ENCODE results near the gene CAD.

GRCh38 chr2:27240406-27240805 lies 23.2 kb downstream of the CAD start:
- TF ChIP-seq CTCF (IDR thresholded peaks at IDR 0.05) (no peak), POLR2A (IDR thresholded peaks at IDR 0.05) (no peak)
